Measurements from ENCODE around the gene PRMT9. TPM values are rescaled to one million over a fixed set of nuclear protein-coding genes. Genes with fewer than 3 reads are reported as not detected.
A peak's percentile ranks its signal among the peaks of the same experiment; 100 is the strongest.

Gene PRMT9
- total and polyA plus RNA-seq, 9 of the 15 experiments (the other 6 are each of a cell fraction or from before 2014, with no cell fraction given), result 3.5 to 15.6 (median 7.2) TPM

GRCh38 chr4:147683717-147684700 lies at the start of gene PRMT9 (continued):
- TF ChIP-seq IRF1 (CRISPR knock-in tag; IDR thresholded peaks at IDR 0.05; ENCODE audit: borderline replicate concordance) (no peak), ZFP30 (CRISPR knock-in tag; IDR thresholded peaks at IDR 0.05; ENCODE audit: borderline replicate concordance) (no peak), THAP12 (CRISPR knock-in tag; IDR thresholded peaks at IDR 0.05) (0 out of 2 replicates have a peak, but pooled peaks have one; percentile 27), CREB3 (tag; conservative IDR thresholded peaks at IDR 0.05; ENCODE audit: low read depth) (no peak), ZNF408 (CRISPR knock-in tag; IDR thresholded peaks at IDR 0.05; ENCODE audit: low read depth) (no peak), HLTF (IDR thresholded peaks at IDR 0.05) (no peak), SMC3 (conservative IDR thresholded peaks at IDR 0.05; ENCODE audit: insufficient read depth, low read depth, low read length) (no peak), ZNF830 (CRISPR knock-in tag; IDR thresholded peaks at IDR 0.05) (no peak), YBX1 (IDR thresholded peaks at IDR 0.05) (no peak), NONO (IDR thresholded peaks at IDR 0.05; ENCODE audit: low read depth in 2 of 2, low read length in 1 of 2) (no peak), NUFIP1 (IDR thresholded peaks at IDR 0.05; ENCODE audit: partially characterized antibody) (no peak), ZNF395 (CRISPR knock-in tag; IDR thresholded peaks at IDR 0.05) (no peak), LCOR (CRISPR knock-in tag; IDR thresholded peaks at IDR 0.05) (no peak), HSF4 (CRISPR knock-in tag; IDR thresholded peaks at IDR 0.05; ENCODE audit: borderline replicate concordance) (no peak), BRF1 (IDR thresholded peaks at IDR 0.05; ENCODE audit: borderline replicate concordance, extremely low read depth, insufficient read length) (no peak), CBX8 (IDR thresholded peaks at IDR 0.05; ENCODE audit: borderline replicate concordance, extremely low read depth, low read depth, low read length, poor library complexity, severe bottlenecking) (no peak), STAG1 (CRISPR knock-in tag; IDR thresholded peaks at IDR 0.05; ENCODE audit: borderline replicate concordance) (no peak), BRD9 (IDR thresholded peaks at IDR 0.05; ENCODE audit: low read depth, partially characterized antibody) (no peak), ILK (tag; IDR thresholded peaks at IDR 0.05; ENCODE audit: borderline replicate concordance, low read depth) (no peak), ZNF780A (CRISPR knock-in tag; IDR thresholded peaks at IDR 0.05) (no peak), ZNF778 (CRISPR knock-in tag; IDR thresholded peaks at IDR 0.05) (no peak)

All from K562 (cell line).